ENCODE measurements around the gene EFCC1. TPM values are rescaled to one million over a fixed set of nuclear protein-coding genes. Genes with fewer than 3 reads are reported as not detected.

EFCC1 gene
- total RNA-seq (under 1 TPM in 1 of 2 experiments, not detected in 1; 0.11 TPM), polyA plus RNA-seq (0.22 TPM)

DNA sequence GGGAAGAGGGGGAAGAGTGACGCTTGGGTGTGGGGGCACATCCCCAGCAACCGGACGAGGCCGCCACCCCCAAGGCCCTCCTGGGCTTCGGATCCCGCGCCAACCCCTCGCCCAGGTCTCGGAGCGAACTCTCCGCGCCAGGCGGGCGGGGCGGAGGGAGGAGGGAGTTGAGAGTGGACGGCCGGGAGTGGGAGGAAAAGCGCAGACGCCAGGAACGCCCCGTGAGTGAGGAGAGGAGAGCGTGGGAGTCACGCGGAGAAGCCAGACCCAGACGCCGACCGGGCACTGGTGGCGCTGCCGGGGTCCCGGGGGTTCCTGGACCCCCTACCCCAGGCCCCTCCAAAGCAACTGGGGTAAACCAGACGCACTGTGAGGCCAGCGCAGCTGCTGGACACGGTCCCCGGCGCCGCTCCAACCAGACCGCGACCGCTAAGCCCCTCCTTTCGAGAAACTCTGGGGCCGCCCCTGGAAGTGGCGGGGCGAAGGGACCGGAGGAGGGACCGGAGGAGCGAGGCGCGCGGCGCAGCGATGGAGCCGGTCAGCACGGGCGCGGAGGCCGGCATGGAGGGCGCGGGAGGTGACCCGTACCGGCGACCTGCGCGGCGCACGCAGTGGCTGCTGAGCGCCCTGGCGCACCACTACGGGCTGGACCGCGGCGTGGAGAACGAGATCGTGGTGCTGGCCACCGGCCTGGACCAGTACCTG lies at the start of gene EFCC1:
EFCC1 (plus strand) TSS at position 204 of the 705 bp plus-strand sequence; CDS start at position 529, 325 bp downstream.
- CTCF ChIA-PET: interaction anchor here (1.2 to 8.4 kb wide), 3 partner anchors 11 to 31 kb away, joined by 3 to 98 read pairs (median 4); no protein-coding TSS in a partner anchor
- peaks cover 0 to 4% (median 0%) of the 10 kb centered on the region in 3 donors for H3K36me3 Mint-ChIP-seq
- Histone ChIP-seq H3K36me3 (ENCODE audit: insufficient read depth, low read length) (no peaks in the 10 kb centered on the region), H3K27me3 (ENCODE audit: insufficient read depth, low read length, poor library complexity, severe bottlenecking) (peaks cover 14% of the 10 kb centered on the region), H3K4me1 (ENCODE audit: insufficient read depth, low read length) (peaks cover 16% of the 10 kb centered on the region), H3K27ac (ENCODE audit: low read depth, low read length) (no peak within 1 kb of the TSS), H3K9me3 (ENCODE audit: low read length) (no peaks in the 10 kb centered on the region), H3K4me3 (ENCODE audit: low read length) (no peak within 1 kb of the TSS)
- peak within 1 kb of the TSS in 1 of 8 donors; percentile 21 for H3K27ac Mint-ChIP-seq
- H3K4me3 Mint-ChIP-seq: peak within 1 kb of the TSS; percentile 29 to 79 (median 49)
- DNase-seq: no peak
- H3K9me3 Mint-ChIP-seq: no peaks in the 10 kb centered on the region
- H3K4me1 Mint-ChIP-seq: peaks cover 23 to 43% (median 30%) of the 10 kb centered on the region in 3 donors
- peaks cover 33 to 38% of the 10 kb centered on the region in 2 donors for H3K27me3 Mint-ChIP-seq
- POLR2A ChIA-PET: interaction anchor here (0.8 kb wide), 1 partner anchor 16 kb away, joined by 3 read pairs; no protein-coding TSS in a partner anchor

DNA sequence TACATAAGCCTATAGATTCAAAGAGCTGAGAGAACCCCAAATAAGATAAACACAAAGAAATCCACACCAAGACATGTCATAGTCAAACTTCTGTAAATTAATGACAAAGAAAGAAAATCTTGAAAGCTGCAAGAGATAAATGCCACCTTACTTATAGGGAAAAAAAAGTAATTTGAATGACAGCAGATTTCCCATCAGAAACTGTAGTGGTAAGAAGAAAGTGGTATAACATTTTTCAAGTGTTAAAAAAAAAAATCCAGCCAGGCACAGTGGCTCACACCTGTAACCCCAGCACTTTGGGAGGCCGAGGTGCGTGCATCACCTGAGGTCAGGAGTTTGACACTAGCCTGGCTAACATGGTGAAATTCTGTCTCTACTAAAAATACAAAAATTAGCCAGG lies 44.7 kb upstream of the EFCC1 start:
- POLR2A ChIA-PET: no interaction called here
- H3K27me3 ChIP-seq (ENCODE audit: insufficient read depth, low read length, poor library complexity, severe bottlenecking): no peaks in the 10 kb centered on the region
- H3K4me3 ChIP-seq (ENCODE audit: low read length): no peak overlapping the region
- Mint-ChIP-seq H3K27me3 (peaks cover 5 to 8% of the 10 kb centered on the region in 2 donors), H3K27ac (no peak overlapping the region), H3K4me1 (no peaks in the 10 kb centered on the region), H3K36me3 (peaks cover 0 to 1% (median 0%) of the 10 kb centered on the region in 3 donors), H3K4me3 (no peak overlapping the region), H3K9me3 (peaks cover 0 to 4% (median 3%) of the 10 kb centered on the region in 5 donors)
- DNase-seq: no peak
- no peaks in the 10 kb centered on the region for H3K4me1 ChIP-seq (ENCODE audit: insufficient read depth, low read length)
- CTCF ChIA-PET: no interaction called here
- H3K36me3 ChIP-seq (ENCODE audit: insufficient read depth, low read length): no peaks in the 10 kb centered on the region
- H3K27ac ChIP-seq (ENCODE audit: low read depth, low read length): no peak overlapping the region
- no peaks in the 10 kb centered on the region for H3K9me3 ChIP-seq (ENCODE audit: low read length)

DNA sequence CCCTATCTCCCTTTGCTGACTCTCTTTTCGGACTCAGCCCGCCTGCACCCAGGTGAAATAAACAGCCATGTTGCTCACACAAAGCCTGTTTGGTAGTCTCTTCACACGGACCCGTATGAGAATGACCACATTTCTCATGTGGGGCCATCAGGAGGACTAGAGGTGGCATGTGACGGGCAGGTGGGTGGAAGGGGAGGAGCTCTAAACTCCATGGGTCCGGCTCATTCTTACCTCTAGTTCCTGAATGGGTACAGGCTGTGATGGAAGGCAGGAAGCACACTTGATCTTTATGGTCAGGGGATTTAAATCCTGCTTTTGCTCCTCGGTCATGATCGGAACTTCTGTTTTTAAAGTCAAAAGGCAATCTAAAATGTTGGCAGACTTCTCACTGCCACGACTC lies 35.8 kb upstream of the EFCC1 start:
- no peaks in the 10 kb centered on the region for H3K36me3 Mint-ChIP-seq
- POLR2A ChIA-PET: interaction anchor here (0.5 kb wide), 1 partner anchor 791 kb away, joined by 7 read pairs; no protein-coding TSS in a partner anchor
- Histone ChIP-seq H3K27ac (ENCODE audit: low read depth, low read length) (no peak overlapping the region), H3K4me1 (ENCODE audit: insufficient read depth, low read length) (no peaks in the 10 kb centered on the region), H3K27me3 (ENCODE audit: insufficient read depth, low read length, poor library complexity, severe bottlenecking) (no peaks in the 10 kb centered on the region), H3K36me3 (ENCODE audit: insufficient read depth, low read length) (no peaks in the 10 kb centered on the region), H3K9me3 (ENCODE audit: low read length) (no peaks in the 10 kb centered on the region), H3K4me3 (ENCODE audit: low read length) (no peak overlapping the region)
- H3K27me3 Mint-ChIP-seq: peaks cover 5 to 8% of the 10 kb centered on the region in 2 donors
- peaks cover 4 to 5% (median 5%) of the 10 kb centered on the region in 3 donors for H3K4me1 Mint-ChIP-seq
- no peaks in the 10 kb centered on the region for H3K9me3 Mint-ChIP-seq
- H3K4me3 Mint-ChIP-seq: no peak overlapping the region
- CTCF ChIA-PET: interaction anchor here (2.1 kb wide), 1 partner anchor 51 kb away, joined by 4 read pairs; no protein-coding TSS in a partner anchor
- DNase-seq: no peak
- H3K27ac Mint-ChIP-seq: no peak overlapping the region

GRCh38 chr3:128965818-128966217 lies 35.3 kb upstream of the EFCC1 start:
- H3K36me3 Mint-ChIP-seq: no peaks in the 10 kb centered on the region
- DNase-seq: no peak
- no peaks in the 10 kb centered on the region for H3K36me3 ChIP-seq (ENCODE audit: insufficient read depth, low read length)
- H3K27ac ChIP-seq (ENCODE audit: low read depth, low read length): no peak overlapping the region
- H3K4me1 ChIP-seq (ENCODE audit: insufficient read depth, low read length): no peaks in the 10 kb centered on the region
- ChIA-PET POLR2A (no interaction called here), CTCF (interaction anchor here (2.1 kb wide), 1 partner anchor 50 kb away, joined by 4 read pairs; no protein-coding TSS in a partner anchor)
- peaks cover 5 to 6% (median 6%) of the 10 kb centered on the region in 3 donors for H3K4me1 Mint-ChIP-seq
- H3K9me3 ChIP-seq (ENCODE audit: low read length): no peaks in the 10 kb centered on the region
- peaks cover 0 to 5% of the 10 kb centered on the region in 2 donors for H3K27me3 Mint-ChIP-seq
- H3K9me3 Mint-ChIP-seq: no peaks in the 10 kb centered on the region
- H3K27ac Mint-ChIP-seq: no peak overlapping the region
- no peak overlapping the region for H3K4me3 Mint-ChIP-seq
- no peaks in the 10 kb centered on the region for H3K27me3 ChIP-seq (ENCODE audit: insufficient read depth, low read length, poor library complexity, severe bottlenecking)
- no peak overlapping the region for H3K4me3 ChIP-seq (ENCODE audit: low read length)

DNA sequence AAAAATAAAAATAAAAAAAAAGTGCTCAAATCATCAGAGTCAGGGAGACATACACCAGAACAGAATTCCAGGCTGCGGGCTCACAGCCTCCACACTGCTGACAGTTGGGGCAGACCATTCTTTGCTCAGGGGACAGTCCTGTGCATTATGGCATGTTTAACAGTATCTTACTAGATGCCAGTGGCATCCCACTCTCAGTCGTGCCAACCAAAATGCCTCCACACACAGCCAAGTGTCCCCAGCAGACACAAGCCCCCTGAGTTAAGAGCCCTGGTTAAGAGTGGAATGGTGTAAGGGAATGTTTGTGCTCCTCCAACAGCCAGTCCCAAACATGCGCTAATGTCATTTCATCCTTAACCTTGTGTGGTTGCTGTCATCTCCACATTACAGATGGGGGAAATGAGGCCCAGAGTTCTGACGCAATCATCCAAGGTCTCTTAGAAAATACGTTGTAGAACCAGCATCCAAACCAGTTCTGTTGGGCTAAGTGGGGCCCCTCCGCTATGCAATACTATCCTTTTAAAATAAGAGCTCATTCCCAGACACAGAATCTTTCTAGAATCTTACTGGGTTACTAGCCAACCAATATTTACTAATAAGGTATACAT lies 33.3 kb upstream of the EFCC1 start:
- Histone ChIP-seq H3K9me3 (ENCODE audit: low read length) (no peaks in the 10 kb centered on the region), H3K36me3 (ENCODE audit: insufficient read depth, low read length) (no peaks in the 10 kb centered on the region), H3K4me1 (ENCODE audit: insufficient read depth, low read length) (no peaks in the 10 kb centered on the region), H3K27ac (ENCODE audit: low read depth, low read length) (no peak overlapping the region), H3K4me3 (ENCODE audit: low read length) (no peak overlapping the region), H3K27me3 (ENCODE audit: insufficient read depth, low read length, poor library complexity, severe bottlenecking) (no peaks in the 10 kb centered on the region)
- ChIA-PET CTCF (interaction anchor here (0.6 to 5.9 kb wide), 5 partner anchors 48 to 280 kb away, joined by 3 to 143 read pairs (median 23); partner anchors contain the start of gene COPG1), POLR2A (interaction anchor here (0.6 kb wide), 1 partner anchor 282 kb away, joined by 4 read pairs; the partner anchor contains the start of gene COPG1)
- DNase-seq: no peak
- no peak overlapping the region for H3K27ac Mint-ChIP-seq
- no peaks in the 10 kb centered on the region for H3K27me3 Mint-ChIP-seq
- no peaks in the 10 kb centered on the region for H3K36me3 Mint-ChIP-seq
- peaks cover 5 to 6% (median 6%) of the 10 kb centered on the region in 3 donors for H3K4me1 Mint-ChIP-seq
- no peaks in the 10 kb centered on the region for H3K9me3 Mint-ChIP-seq
- no peak overlapping the region for H3K4me3 Mint-ChIP-seq

DNA sequence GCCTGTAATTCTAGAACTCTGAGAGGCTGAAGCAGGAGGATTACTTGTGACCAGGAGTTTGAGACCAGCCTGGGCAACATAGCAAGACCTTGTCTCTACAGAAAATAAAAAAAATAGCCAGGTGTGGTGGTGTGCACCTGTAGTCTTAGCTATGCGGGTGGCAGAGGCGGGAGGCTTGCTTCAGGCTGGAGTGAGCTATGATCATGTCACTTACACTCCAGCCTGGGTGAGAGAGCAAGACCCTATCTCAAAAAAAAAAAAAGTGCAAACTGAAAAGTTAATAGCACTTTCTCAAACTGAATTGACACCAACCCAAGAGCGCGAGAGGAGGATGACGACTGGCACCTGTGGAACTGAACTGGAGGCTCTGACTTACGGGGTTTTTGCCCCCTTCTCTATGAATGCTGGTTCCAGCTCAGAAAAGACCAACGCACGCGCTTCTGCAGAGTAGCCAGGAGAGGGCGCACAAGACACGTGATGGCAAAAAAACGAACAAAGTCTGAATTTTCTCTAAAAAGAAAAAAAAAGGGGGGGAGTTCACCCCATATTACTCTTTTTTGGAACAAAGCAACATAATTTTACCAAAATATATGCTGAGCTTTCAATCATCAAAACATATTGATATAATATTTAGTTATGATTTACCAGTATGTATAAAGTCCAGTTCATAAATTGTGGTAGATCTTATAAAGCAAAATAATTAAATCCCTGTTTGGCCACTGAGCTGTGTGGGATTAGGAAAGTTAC lies 30.9 kb upstream of the EFCC1 start:
- no peaks in the 10 kb centered on the region for H3K36me3 Mint-ChIP-seq
- ChIA-PET POLR2A (interaction anchor here (0.7 to 1.5 kb wide), 3 partner anchors 45 to 279 kb away, joined by 3 to 9 read pairs (median 6); partner anchors contain the start of gene COPG1), CTCF (interaction anchor here (0.6 to 5.9 kb wide), 59 partner anchors 11 to 357 kb away, joined by 3 to 143 read pairs (median 4); partner anchors contain the start of genes CFAP92, COPG1, GP9 and HMCES)
- no peaks in the 10 kb centered on the region for H3K27me3 ChIP-seq (ENCODE audit: insufficient read depth, low read length, poor library complexity, severe bottlenecking)
- no peak overlapping the region for H3K4me3 ChIP-seq (ENCODE audit: low read length)
- H3K27me3 Mint-ChIP-seq: no peaks in the 10 kb centered on the region
- no peak overlapping the region for H3K27ac ChIP-seq (ENCODE audit: low read depth, low read length)
- DNase-seq: peak; percentile 38 to 70 (median 57)
- no peaks in the 10 kb centered on the region for H3K9me3 ChIP-seq (ENCODE audit: low read length)
- H3K4me1 Mint-ChIP-seq: peaks cover 5 to 6% (median 6%) of the 10 kb centered on the region in 3 donors
- no peaks in the 10 kb centered on the region for H3K4me1 ChIP-seq (ENCODE audit: insufficient read depth, low read length)
- no peak overlapping the region for H3K4me3 Mint-ChIP-seq
- H3K9me3 Mint-ChIP-seq: no peaks in the 10 kb centered on the region
- no peaks in the 10 kb centered on the region for H3K36me3 ChIP-seq (ENCODE audit: insufficient read depth, low read length)
- no peak overlapping the region for H3K27ac Mint-ChIP-seq

GRCh38 chr3:128970740-128971047 lies 30.4 kb upstream of the EFCC1 start:
- no peak overlapping the region for H3K27ac Mint-ChIP-seq

More at GRCh38 chr3:128970740-128971047, 30.4 kb upstream of the EFCC1 start:
- H3K27me3 ChIP-seq (ENCODE audit: insufficient read depth, low read length, poor library complexity, severe bottlenecking): no peaks in the 10 kb centered on the region
- H3K9me3 Mint-ChIP-seq: no peaks in the 10 kb centered on the region
- CTCF ChIA-PET: interaction anchor here (0.6 to 5.9 kb wide), 47 partner anchors 10 to 353 kb away, joined by 3 to 143 read pairs (median 5); partner anchors contain the start of genes CFAP92, COPG1, GP9 and HMCES
- no peak for DNase-seq
- no peak overlapping the region for H3K4me3 Mint-ChIP-seq
- no peak overlapping the region for H3K27ac ChIP-seq (ENCODE audit: low read depth, low read length)
- peaks cover 5 to 6% (median 6%) of the 10 kb centered on the region in 3 donors for H3K4me1 Mint-ChIP-seq
- no peaks in the 10 kb centered on the region for H3K36me3 Mint-ChIP-seq
- POLR2A ChIA-PET: interaction anchor here (1.2 to 1.5 kb wide), 2 partner anchors 45 to 279 kb away, joined by 6 to 9 read pairs; partner anchors contain the start of gene COPG1
- H3K36me3 ChIP-seq (ENCODE audit: insufficient read depth, low read length): no peaks in the 10 kb centered on the region
- H3K4me1 ChIP-seq (ENCODE audit: insufficient read depth, low read length): no peaks in the 10 kb centered on the region
- H3K9me3 ChIP-seq (ENCODE audit: low read length): no peaks in the 10 kb centered on the region
- H3K27me3 Mint-ChIP-seq: no peaks in the 10 kb centered on the region
- H3K4me3 ChIP-seq (ENCODE audit: low read length): no peak overlapping the region
